Activated CD4-positive, alpha-beta T cell treated with anti-CD3 and anti-CD28 coated beads for 1 hour (primary cell): ENCODE data around the gene COCH.
"Not testable (repeated sequence)": the region's sequence is repeated elsewhere in the genome, so short reads cannot be mapped to it uniquely, and the experiment has no call there.

Source experiments
- DNase-seq: peaks from one replicate; pipeline ENCODE4 v3.0.0-alpha.2; 2020

COCH gene

GRCh38 chr14:30933937-30934336 lies 59.6 kb downstream of the COCH start:
- not testable (repeated sequence) for DNase-seq

- no peak for DNase-seq
These were observed 61.1 kb downstream of the COCH start for GRCh38 chr14:30935445-30935844.

DNA sequence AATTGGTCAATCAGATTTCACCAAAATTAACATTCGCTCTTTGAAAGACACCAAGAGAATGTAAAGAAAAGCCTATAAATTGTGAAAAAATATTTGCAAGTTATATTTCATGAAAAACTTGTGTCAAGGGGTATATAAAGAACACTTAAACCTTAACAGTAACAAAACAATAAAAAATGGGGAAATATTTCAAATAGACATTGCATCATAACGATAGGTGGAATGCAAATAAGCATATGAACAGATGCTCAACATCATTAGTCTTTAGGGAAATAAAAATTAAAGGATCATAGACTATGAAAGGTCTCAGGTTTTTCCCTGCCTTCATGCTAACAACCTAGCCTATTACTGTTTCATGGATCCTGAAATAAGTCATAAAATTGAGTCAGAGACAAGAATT lies 64.3 kb downstream of the COCH start:
- DNase-seq, result no peak
